ENCODE results near the gene SRA1. TPM values are rescaled to one million over a fixed set of nuclear protein-coding genes. Genes with fewer than 3 reads are reported as not detected.
"Not testable (repeated sequence)": the region's sequence is repeated elsewhere in the genome, so short reads cannot be mapped to it uniquely, and the experiment has no call there.

Gene SRA1
- 13.2 TPM for total RNA-seq

DNA sequence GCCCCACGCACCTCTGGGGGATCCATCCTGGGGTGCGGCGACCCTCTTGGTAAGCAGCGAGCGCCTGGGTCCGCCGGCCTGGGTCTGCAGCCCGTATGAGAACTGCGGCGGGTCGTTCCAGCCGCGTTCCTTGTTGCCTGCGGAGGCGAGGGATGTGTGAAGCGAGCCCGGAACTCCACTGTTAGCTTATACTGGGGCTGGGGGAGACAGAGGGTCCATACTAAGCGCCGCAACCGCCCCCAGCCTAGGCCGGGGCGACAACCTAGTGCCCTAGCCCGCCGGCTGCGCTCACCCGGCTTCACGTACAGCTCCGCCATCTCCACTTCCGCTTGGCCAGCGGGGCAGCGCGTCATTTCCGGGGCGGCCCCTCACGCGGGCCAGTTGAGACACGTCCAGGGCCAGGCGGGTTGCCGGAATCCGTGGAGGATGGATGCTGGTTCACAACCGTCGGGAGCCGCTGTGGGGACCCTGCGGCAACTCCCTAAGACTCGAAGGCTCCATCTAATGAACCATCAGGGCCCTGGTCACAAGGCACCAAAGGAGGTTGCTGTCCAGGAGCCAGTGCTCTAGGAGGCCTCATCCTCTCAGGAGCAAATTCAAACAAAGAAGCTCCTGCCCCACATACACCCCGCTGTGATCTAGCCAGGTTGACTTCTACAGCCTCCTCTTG is at the start of gene SRA1:
TSS of gene SRA1 (minus strand) at position 338 of the 670 bp plus-strand sequence. CDS start at position 317, 21 bp downstream.
- peak; percentile 59 to 86 (median 85) for DNase-seq (ENCODE audit: low read depth in 2 of 3, low spot score in 2 of 3)

- DNase-seq (ENCODE audit: low read depth in 2 of 3, low spot score in 2 of 3), result no peak
Measured at GRCh38 chr5:140607031-140607430, 49.8 kb upstream of the SRA1 start.

DNA sequence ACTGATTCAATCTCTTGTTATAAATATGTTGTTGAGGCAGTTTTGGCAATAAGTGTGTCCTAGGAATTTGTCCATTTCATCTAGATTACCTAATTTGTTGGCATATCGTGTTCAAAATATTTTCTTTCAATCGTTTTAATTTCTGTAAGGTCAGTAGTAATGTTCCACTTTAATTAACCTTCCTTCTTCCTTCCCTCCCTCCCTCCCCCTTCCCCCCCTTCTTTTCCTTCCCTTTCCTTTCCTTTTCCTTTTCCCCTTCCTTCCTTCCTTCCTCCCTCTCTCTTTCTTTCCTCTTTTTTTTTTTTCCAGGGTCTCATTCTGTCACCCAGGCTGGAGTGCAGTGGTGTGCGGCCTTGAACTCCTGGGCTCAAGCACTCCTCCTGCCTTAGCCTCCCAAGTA is 48.6 kb upstream of the SRA1 start:
- no peak for DNase-seq (ENCODE audit: low read depth in 2 of 3, low spot score in 2 of 3)

- DNase-seq (ENCODE audit: low read depth in 2 of 3, low spot score in 2 of 3), result no peak
Measured at GRCh38 chr5:140603734-140604133, 46.5 kb upstream of the SRA1 start.

GRCh38 chr5:140603446-140603698 is 46.1 kb upstream of the SRA1 start:
- DNase-seq (ENCODE audit: low read depth in 2 of 3, low spot score in 2 of 3), result not testable (repeated sequence)

DNA sequence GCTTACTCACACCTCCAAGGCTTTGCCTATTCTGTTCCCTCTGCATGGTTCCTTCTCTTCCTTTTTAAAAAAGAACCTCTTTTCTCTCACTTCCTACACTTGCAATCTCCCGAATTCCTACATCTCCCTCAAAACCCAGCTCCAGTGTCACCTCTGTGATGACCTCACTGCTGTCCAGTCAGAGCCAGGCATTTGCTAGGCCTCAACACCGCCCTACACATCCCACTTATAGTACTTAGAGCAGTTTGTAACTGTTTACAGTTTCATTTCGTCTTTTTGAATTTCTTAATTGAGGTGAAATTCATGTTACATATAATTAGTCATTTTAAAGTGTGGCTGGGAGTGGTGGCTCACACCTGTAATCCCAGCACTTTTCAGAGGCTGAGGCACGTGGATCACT is 44.9 kb upstream of the SRA1 start:
- no peak for DNase-seq (ENCODE audit: low read depth in 2 of 3, low spot score in 2 of 3)

DNA sequence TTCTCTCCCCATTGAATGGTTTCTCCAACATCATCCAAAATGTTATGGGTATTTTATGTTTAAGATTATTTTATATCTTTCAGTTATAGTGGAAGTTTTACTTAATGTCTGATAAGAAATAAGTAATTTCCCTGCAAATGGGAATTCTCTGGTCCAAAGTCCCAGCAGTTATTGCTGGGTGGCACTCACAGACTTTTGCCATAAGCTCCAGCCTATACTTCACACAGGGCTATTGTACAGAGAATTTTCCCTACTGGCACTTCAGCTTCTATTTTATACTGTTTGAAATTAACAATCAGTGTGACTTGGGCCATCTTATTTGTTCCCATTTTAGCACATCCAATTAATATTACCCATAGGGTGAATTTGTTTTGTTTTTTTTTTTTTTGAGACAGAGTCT is 42.8 kb upstream of the SRA1 start:
- no peak for DNase-seq (ENCODE audit: low read depth in 2 of 3, low spot score in 2 of 3)

DNA sequence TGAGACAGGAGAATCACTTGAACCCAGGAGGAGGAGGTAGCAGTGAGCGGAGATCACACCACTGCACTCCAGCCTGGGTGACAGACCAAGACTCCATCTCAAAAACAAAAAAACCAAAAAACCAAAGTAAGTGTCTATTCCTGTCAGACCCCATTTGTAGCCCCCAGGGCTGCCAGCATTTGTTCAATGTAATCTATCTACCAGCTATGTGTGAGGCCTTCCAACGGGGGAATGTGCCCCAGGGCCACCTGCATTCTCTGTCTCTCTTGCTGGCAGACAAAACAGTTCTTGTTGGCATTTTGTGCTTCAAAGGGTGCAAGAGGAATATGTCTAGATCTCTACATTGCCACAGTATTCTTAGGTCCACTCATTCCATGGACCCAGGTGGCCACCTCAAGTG is 41.6 kb upstream of the SRA1 start:
- no peak for DNase-seq (ENCODE audit: low read depth in 2 of 3, low spot score in 2 of 3)

DNA sequence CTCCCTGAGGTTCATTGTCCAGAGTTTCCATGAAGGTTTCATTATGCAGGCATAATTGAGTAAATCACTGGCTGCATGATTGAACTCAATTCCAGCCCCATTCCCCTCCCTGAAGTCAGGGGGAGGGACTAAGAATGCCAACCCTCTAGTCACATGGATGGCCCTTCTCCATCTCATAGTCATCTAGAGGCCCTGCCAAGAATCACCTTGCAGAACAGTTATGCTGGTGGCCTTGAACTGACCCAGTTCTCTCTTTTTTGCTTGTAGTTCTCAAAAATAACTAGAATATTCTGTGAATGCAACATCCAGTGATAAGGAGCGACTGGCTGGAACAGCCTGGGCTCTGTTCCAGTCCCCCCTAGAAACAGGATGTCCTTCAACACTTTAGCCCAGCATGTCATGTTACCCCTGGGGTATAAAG is 39.1 kb upstream of the SRA1 start:
- DNase-seq (ENCODE audit: low read depth in 2 of 3, low spot score in 2 of 3), result no peak

GRCh38 chr5:140595538-140596300 is 38.4 kb upstream of the SRA1 start:
- DNase-seq (ENCODE audit: low read depth in 2 of 3, low spot score in 2 of 3), result peak in 2 of 3 donors; percentile 51 to 90

DNA sequence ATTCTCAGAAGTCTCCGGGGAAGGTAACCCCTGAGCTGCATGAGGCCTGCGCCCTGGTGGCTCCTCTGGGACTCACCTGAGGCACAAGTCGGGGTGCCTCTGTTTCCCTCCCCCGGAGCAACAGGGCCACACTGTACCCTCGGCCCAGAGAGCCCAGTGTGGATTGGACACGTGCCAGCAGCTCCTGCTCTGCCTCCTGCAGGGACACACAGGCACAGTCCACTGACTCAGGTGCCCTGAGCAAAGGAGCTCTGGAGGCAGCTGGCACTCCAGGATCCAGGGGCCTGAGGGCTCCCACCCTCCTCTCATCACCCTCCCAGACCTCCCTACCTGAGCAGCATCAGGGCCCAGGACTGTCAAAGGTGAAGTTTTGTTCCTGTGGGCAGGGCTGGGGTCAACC is 36.9 kb upstream of the SRA1 start:
- DNase-seq (ENCODE audit: low read depth in 2 of 3, low spot score in 2 of 3), result no peak

- DNase-seq (ENCODE audit: low read depth in 2 of 3, low spot score in 2 of 3), result not testable (repeated sequence)
Measured at GRCh38 chr5:140593070-140593469, 35.8 kb upstream of the SRA1 start.

DNA sequence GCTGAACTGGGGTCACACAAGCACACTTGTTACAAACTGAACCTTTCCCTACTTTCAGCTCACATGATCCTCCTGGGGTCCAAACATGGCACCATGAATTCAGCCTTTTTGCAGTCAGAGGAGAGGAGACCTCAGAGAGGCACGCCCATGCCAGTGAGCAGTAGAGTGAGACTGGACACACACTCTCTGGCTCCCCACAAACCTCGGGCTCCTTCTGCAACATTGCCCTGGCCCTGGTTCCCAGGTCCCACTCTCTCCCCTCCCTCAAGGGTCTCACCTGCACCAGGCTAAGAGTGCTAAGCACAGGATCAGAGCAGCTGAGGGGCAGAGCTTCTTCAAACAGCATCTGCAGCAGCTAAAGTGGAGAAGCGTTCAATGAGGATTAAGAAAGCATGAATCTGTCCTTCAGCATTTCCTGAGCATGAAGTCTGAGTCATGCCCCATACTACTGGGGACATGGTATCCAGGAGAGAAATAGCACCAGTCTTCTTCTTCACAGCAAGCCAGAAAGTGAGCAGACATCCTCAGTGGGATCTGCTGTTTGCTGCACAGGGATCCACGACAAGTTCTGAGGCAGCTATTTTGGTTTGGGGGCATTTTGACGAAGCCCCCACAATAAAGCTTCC is 34.6 kb upstream of the SRA1 start:
- peak in 1 of 3 donors; percentile 11 for DNase-seq (ENCODE audit: low read depth in 2 of 3, low spot score in 2 of 3)

- DNase-seq (ENCODE audit: low read depth in 2 of 3, low spot score in 2 of 3), result no peak
Measured at GRCh38 chr5:140590861-140591260, 33.6 kb upstream of the SRA1 start.

GRCh38 chr5:140588311-140589070 is 31.2 kb upstream of the SRA1 start:
- no peak for DNase-seq (ENCODE audit: low read depth in 2 of 3, low spot score in 2 of 3)

- DNase-seq (ENCODE audit: low read depth in 2 of 3, low spot score in 2 of 3), result no peak
Measured at GRCh38 chr5:140587495-140587894, 30.2 kb upstream of the SRA1 start.

GRCh38 chr5:140579188-140579747 is 22.0 kb upstream of the SRA1 start:
- DNase-seq (ENCODE audit: low read depth in 2 of 3, low spot score in 2 of 3), result not testable (repeated sequence)

GRCh38 chr5:140576776-140577201 is 19.5 kb upstream of the SRA1 start:
- DNase-seq (ENCODE audit: low read depth in 2 of 3, low spot score in 2 of 3), result no peak

DNA sequence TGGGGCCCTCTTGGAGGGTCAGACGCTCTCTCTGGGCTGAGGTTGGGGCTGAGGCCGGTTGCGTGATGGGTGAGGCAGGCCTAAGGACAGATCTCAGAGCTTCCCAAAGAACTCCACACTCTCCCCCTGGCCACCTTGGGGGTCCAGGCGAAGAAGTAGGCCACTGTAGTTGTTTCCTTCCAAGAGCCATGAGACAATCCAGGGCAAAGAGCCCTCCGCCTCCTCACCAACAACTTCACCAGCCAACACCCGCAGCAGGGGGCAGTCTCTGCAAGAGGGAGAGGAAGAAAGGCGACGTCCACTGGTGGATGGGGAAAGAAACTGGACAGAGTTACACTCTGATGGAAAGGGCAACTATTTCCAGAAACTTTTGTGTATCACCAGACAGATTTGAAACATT is 18.0 kb upstream of the SRA1 start:
- peak in 1 of 3 donors; percentile 53 for DNase-seq (ENCODE audit: low read depth in 2 of 3, low spot score in 2 of 3)

DNA sequence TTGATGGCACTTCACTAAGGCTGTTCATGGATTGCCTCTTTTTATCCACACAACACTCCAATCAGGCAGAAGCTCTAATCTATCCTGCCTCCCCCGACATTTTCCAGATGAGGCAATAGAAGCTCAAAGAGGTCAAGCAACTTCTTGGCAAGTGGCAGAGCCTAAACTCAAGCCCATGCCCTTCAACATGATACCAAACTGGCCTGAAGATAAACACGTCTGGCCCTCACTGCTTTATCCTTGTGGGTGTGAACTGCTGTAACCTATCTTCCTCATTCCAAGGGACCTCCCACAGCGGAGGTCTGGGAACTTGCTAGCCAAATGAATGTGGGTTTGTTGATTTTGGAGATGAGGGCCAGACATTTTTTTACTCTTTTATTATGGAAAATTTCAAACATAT is 16.9 kb upstream of the SRA1 start:
- no peak for DNase-seq (ENCODE audit: low read depth in 2 of 3, low spot score in 2 of 3)

DNA sequence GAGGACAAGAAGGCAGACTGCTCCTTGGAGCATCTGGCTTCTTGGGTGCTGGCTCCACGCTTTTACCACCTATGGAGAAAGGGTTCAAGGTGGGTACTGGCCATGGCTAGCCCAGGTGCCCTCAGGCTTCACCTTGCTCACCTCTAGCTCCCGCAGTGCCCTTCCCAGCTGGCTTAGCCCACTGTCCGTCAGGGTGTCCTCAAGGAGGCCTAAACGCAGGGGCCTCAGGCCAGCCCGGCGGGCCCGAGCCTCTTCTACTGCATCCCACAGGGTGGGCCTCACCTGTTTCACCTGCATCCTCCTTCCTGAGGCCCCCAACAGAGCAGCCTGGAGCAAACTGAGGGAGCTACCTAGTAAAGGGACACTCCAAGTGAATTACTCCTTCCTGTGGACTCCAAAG is 16.4 kb upstream of the SRA1 start:
- no peak for DNase-seq (ENCODE audit: low read depth in 2 of 3, low spot score in 2 of 3)
